Spleen (tissue), 7 donors: ENCODE data around the gene SSTR5.

Source experiments
- CTCF ChIP-seq, 11 experiments: fragments of 200-600 bp in 7 of 11; fragments of 450-650 bp in 4 of 11; sonication (generic) in 4 of 11; IDR thresholded peaks in 8 of 11; conservative IDR thresholded peaks in 3 of 11; 1 replicate in 7 of 11; 2 replicates in 4 of 11; pipeline versions ENCODE4 v1.4.0 to v1.8.0; 2016 to 2021; ENCODE audit warnings: antibody characterized with exemption in 11 of 11, inconsistent platforms in 4 of 11, mild to moderate bottlenecking in 1 of 11
- POLR2A ChIP-seq, 3 donors: fragments of 450-650 bp; IDR thresholded peaks; one replicate each; pipeline ENCODE4 v1.5.1; 2017; ENCODE audit warnings: antibody characterized with exemption in 3 of 3, mild to moderate bottlenecking in 1 of 3
- donor health status: DM: no; HTN: no; CAD: no; lungs with moderate emphysema.
- donor health status: DM: no; HTN: no; CAD: no.
- donor health status: DM: no; HTN: no; CAD: no.

GRCh38 chr16:1096169-1097082 is 23.9 kb downstream of the SSTR5 start, which contains the start of gene C1QTNF8:
- TF ChIP-seq POLR2A (IDR thresholded peaks at IDR 0.05): no peak
- TF ChIP-seq CTCF (IDR thresholded peaks at IDR 0.05 in 8 of 11, conservative IDR thresholded peaks at IDR 0.05 in 3 of 11): no peak
